Activated CD4-positive, CD25-positive, alpha-beta regulatory T cell treated with anti-CD3 and anti-CD28 coated beads, Interleukin-2, amount 50 U/mL, for 16 hours (primary cell): ENCODE results near the gene ARRB1.

Experiments used
- DNase-seq: peaks from one replicate; pipeline ENCODE4 v3.0.0-alpha.2; 2020; ENCODE audit warnings: low read depth, low spot score

The ARRB1 gene

GRCh38 chr11:75301601-75302345 is 49.7 kb downstream of the ARRB1 start:
- DNase-seq, result no peak

- no peak for DNase-seq
Measured at GRCh38 chr11:75301131-75301530, 50.3 kb downstream of the ARRB1 start.

- no peak for DNase-seq
Measured at GRCh38 chr11:75298976-75299260, 52.5 kb downstream of the ARRB1 start.

- no peak for DNase-seq
Measured at GRCh38 chr11:75298191-75298975, 53.1 kb downstream of the ARRB1 start.

GRCh38 chr11:75293903-75294302 is 57.6 kb downstream of the ARRB1 start:
- no peak for DNase-seq

- DNase-seq, result no peak
Measured at GRCh38 chr11:75292943-75293342, 58.5 kb downstream of the ARRB1 start.

GRCh38 chr11:75291741-75292140 is 59.7 kb downstream of the ARRB1 start:
- no peak for DNase-seq

- DNase-seq, result no peak
Measured at GRCh38 chr11:75289919-75290318, 61.5 kb downstream of the ARRB1 start.

GRCh38 chr11:75289511-75289760 is 62.0 kb downstream of the ARRB1 start:
- no peak for DNase-seq

GRCh38 chr11:75287579-75287978 is 63.9 kb downstream of the ARRB1 start:
- no peak for DNase-seq

GRCh38 chr11:75286826-75287465 is 64.5 kb downstream of the ARRB1 start:
- no peak for DNase-seq

- no peak for DNase-seq
Measured at GRCh38 chr11:75285776-75286360, 65.6 kb downstream of the ARRB1 start.

GRCh38 chr11:75283391-75283931 is 68.0 kb downstream of the ARRB1 start:
- DNase-seq, result no peak

GRCh38 chr11:75281469-75282095 is 69.9 kb downstream of the ARRB1 start:
- DNase-seq, result no peak

GRCh38 chr11:75280770-75281468 is 70.5 kb downstream of the ARRB1 start:
- no peak for DNase-seq

- DNase-seq, result peak; percentile 48
Measured at GRCh38 chr11:75280227-75280701, 71.2 kb downstream of the ARRB1 start.

- DNase-seq, result no peak
Measured at GRCh38 chr11:75279273-75279672, 72.2 kb downstream of the ARRB1 start.

- DNase-seq, result no peak
Measured at GRCh38 chr11:75277991-75278790, 73.3 kb downstream of the ARRB1 start.

GRCh38 chr11:75277211-75277805 is 74.2 kb downstream of the ARRB1 start:
- DNase-seq, result no peak

- DNase-seq, result no peak
Measured at GRCh38 chr11:75276686-75277085, 74.8 kb downstream of the ARRB1 start.
